HG03439 (cell line): ENCODE data around the gene ERP29.
"Not testable (repeated sequence)": the region's sequence is repeated elsewhere in the genome, so short reads cannot be mapped to it uniquely, and the experiment has no call there.

Experiments used
- ATAC-seq: cut with Tn5 transposase; IDR thresholded peaks from one replicate; pipeline ENCODE4 v1.9.1; 2021; ENCODE audit warnings: mild to moderate bottlenecking, moderate library complexity; ENCODE audit not compliant: unreplicated experiment

Gene ERP29

GRCh38 chr12:112001576-112001975 is 11.7 kb upstream of the ERP29 start:
- ATAC-seq, result no peak

- no peak for ATAC-seq
Observed at GRCh38 chr12:112004041-112004440, 9.2 kb upstream of the ERP29 start.

- no peak for ATAC-seq
Observed at GRCh38 chr12:112005419-112006395, 7.5 kb upstream of the ERP29 start.

GRCh38 chr12:112007945-112008344 is 5.3 kb upstream of the ERP29 start:
- ATAC-seq, result no peak

- ATAC-seq, result no peak
Observed at GRCh38 chr12:112008918-112009317, 4.3 kb upstream of the ERP29 start.

DNA sequence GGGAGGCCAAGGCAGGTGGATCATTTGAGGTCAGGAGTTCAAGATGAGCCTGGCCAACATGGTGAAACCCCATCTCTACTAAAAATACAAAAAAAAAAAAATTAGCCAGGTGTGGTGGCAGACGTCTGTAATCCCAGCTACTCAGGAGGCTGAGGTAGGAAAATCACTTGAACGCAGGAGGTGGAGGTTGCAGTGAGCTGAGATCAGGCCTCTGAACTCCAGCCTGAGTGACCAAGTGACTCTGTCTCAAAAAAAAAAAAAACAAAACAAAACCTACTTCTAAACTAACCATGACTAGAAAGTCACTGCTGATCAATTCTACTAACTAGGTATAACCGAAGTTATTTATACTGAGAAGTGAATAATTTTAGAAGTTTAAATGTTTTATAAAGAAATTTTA is 3.6 kb upstream of the ERP29 start:
- ATAC-seq, result not testable (repeated sequence)

- no peak for ATAC-seq
Observed at GRCh38 chr12:112010415-112011344, 2.5 kb upstream of the ERP29 start.

- ATAC-seq, result no peak
Observed at GRCh38 chr12:112011685-112012084, 1.5 kb upstream of the ERP29 start.

GRCh38 chr12:112013601-112014402 is 576 bp downstream of the ERP29 start:
- ATAC-seq, result peak; percentile 38

DNA sequence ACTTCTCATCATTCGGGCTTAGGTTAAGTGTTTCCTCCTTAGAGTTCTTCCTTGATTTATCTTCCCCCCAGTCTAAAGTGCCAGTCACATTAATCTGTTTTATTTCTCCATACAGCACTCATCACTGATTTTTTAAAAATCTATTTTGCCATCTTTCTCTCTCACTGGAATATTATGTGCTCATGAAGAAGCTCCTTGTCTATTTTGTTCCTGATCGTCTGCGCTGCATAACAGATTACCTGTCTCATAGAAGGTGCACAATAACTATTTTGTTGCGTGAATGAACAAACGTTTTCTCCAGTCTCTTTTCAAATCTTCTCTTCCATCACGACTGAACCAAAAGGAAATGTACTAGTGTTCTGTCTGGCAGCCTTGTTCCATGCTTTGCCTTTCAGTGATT is 2.7 kb downstream of the ERP29 start:
- no peak for ATAC-seq

GRCh38 chr12:112017041-112017440 is 3.8 kb downstream of the ERP29 start:
- ATAC-seq, result no peak

- no peak for ATAC-seq
Observed at GRCh38 chr12:112018571-112019237, 5.5 kb downstream of the ERP29 start.

DNA sequence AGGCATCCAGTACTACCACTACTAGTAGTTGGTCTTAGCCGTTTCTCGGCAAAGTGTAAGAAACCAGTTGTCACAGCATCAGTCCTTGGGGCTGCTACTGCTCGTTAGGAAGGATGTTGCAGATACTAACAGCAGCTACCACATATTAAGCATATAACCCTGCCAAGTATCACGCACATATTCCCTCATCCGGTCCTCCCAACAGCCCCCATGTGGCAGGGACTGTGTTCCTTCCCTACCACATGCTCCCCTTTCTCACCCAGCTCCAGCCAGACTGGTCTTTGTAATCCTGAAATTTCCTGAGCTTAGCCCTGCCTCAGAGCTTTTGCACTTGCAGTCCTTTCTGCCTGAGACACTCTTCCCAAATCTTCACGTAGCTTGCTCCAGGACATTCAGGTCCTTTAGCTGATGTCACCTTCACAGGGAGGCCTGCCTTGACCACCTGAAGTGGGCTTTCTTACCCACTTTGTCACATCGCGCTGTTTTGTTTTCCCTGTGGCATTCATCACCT is 7.8 kb downstream of the ERP29 start:
- no peak for ATAC-seq

- no peak for ATAC-seq
Observed at GRCh38 chr12:112022241-112023016, 9.2 kb downstream of the ERP29 start.

DNA sequence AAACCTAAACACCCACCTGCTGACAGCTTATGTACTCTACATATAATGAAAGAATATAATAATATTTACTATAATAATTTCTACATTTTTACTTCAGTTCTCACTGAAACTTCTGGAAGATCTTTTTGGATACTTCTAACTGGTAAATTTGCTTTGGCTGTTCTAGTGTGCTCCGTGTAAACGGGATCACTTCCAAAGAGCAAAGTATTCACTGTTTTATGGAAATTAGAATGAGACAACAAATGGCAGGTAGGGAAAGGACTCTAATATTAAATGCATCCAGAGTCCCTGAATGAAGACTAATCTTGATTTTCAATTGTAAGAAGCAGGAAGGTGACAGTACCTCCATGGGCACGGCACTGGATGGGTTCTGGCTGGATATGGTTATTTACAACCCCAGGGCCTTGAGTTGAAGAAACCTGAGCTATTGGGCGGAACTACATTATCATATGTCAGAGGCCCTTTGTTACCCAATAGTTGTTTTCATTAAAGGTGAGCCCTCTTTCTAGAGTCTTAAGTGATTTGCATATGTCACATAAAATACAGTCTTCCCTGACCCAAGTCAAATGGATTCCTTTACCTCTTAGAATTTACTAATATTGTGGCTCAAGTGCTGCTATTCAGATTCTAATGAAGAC is 10.7 kb downstream of the ERP29 start:
- ATAC-seq, result no peak

- no peak for ATAC-seq
Observed at GRCh38 chr12:112025808-112026375, 12.7 kb downstream of the ERP29 start.

- ATAC-seq, result no peak
Observed at GRCh38 chr12:112029301-112029700, 16.1 kb downstream of the ERP29 start.

- ATAC-seq, result no peak
Observed at GRCh38 chr12:112031472-112031871, 18.2 kb downstream of the ERP29 start.
